K562 (cell line): Measurements from ENCODE around the gene GALNS. TPM values are rescaled to one million over a fixed set of nuclear protein-coding genes. Genes with fewer than 3 reads are reported as not detected.
A peak's percentile ranks its signal among the peaks of the same experiment; 100 is the strongest.

Experiments used
- CBFA2T3 ChIP-seq: fragments of 450-650 bp; IDR thresholded peaks from 2 replicates; pipeline ENCODE4 v1.6.1; 2017
- ETV6 ChIP-seq, 3 experiments: fragments of 150-350 bp in 1 of 3; sonication (generic) in 1 of 3; formaldehyde crosslinking in 1 of 3; IDR thresholded peaks; 2 replicates each; pipeline versions ENCODE4 v1.6.1 to v1.8.0; 2014 to 2022; ENCODE audit warnings: borderline replicate concordance in 2 of 3, low read depth in 2 of 3, antibody characterized with exemption in 1 of 3, low read length in 1 of 3, mild to moderate bottlenecking in 1 of 3, missing genetic modification reagents in 1 of 3
- FIP1L1 ChIP-seq: fragments of 200-400 bp; formaldehyde crosslinking; IDR thresholded peaks from 2 replicates; pipeline ENCODE4 v1.6.1; 2018; ENCODE audit warnings: mild to moderate bottlenecking, low read depth, low read length; ENCODE audit not compliant: poor library complexity, severe bottlenecking
- MAZ ChIP-seq, 2 experiments: fragments of 450-650 bp in 1 of 2; sonication (generic) in 1 of 2; formaldehyde crosslinking; IDR thresholded peaks in 1 of 2; conservative IDR thresholded peaks in 1 of 2; 2 replicates each; pipeline versions ENCODE4 v1.4.0 to v1.5.0; 2020; ENCODE audit warnings: mild to moderate bottlenecking in 1 of 2, missing genetic modification reagents in 1 of 2
- NRF1 ChIP-seq, 2 experiments: fragments of 450-650 bp; IDR thresholded peaks in 1 of 2; conservative IDR thresholded peaks in 1 of 2; 2 replicates each; pipeline ENCODE4 v1.6.1; 2014; ENCODE audit warnings: mild to moderate bottlenecking in 2 of 2
- PTTG1 ChIP-seq: fragments of 450-650 bp; IDR thresholded peaks from 2 replicates; pipeline ENCODE4 v1.6.1; 2016; ENCODE audit warnings: low read depth, mild to moderate bottlenecking, missing genetic modification characterization, missing compliant biosample characterization
- TAL1 ChIP-seq: fragments of 450-650 bp; IDR thresholded peaks from 2 replicates; pipeline ENCODE4 v1.6.1; 2016; ENCODE audit warnings: mild to moderate bottlenecking
- ZNF175 ChIP-seq: fragments of 200-800 bp; sonication (Bioruptor generic); IDR thresholded peaks from 2 replicates; pipeline ENCODE4 v1.6.1; 2016; ENCODE audit warnings: low read depth, mild to moderate bottlenecking, missing genetic modification characterization, missing compliant biosample characterization
- ZNF79 ChIP-seq: fragments of 250-450 bp; sonication (Bioruptor Pico); IDR thresholded peaks from 2 replicates; pipeline ENCODE4 v1.4.0; 2020; ENCODE audit warnings: low read depth, mild to moderate bottlenecking, moderate library complexity
- polyA plus RNA-seq, 8 experiments: library from polyadenylated mRNA; depleted of rRNA in 4 of 8; stranded (reverse) in 5 of 8; unstranded in 3 of 8; fragments of >200 nt; fragmentation: Nextera tagmentation in 2 of 8; fragmentation: Illumina TruSeq in 1 of 8; extraction: Ambion mirVana in 2 of 8; extraction: Trizol in 1 of 8; gene quantifications; 2 replicates each; pipeline versions ENCODE4 v1.2.1 to v1.2.3, GENCODE V29; 2011 to 2014; ENCODE audit warnings: inconsistent platforms in 1 of 8, missing spikeins in 1 of 8
- total RNA-seq, 7 experiments: library from RNA; depleted of rRNA in 6 of 7; stranded (reverse); fragments of >200 nt in 6 of 7; fragmentation: Illumina TruSeq in 2 of 7; extraction: Trizol in 2 of 7; gene quantifications; 2 replicates each; pipeline versions ENCODE4 v1.2.1 to v1.2.3, GENCODE V29; 2011 to 2021; ENCODE audit warnings: low replicate concordance in 1 of 7
- TF ChIP-seq, protein P1 (sequence below): fragments of 200-600 bp; sonication (generic); IDR thresholded peaks from one replicate; pipeline ENCODE4 v1.6.1; 2012; ENCODE audit warnings: mild to moderate bottlenecking, low read depth, low read length, inconsistent platforms
- TF ChIP-seq, protein P2 (sequence below), 2 experiments: fragments of 250-450 bp in 1 of 2; fragments of 450-650 bp in 1 of 2; sonication (Bioruptor Pico) in 1 of 2; IDR thresholded peaks; 2 replicates each; pipeline versions ENCODE4 v1.6.1 to v1.8.0; 2016 to 2021; ENCODE audit warnings: mild to moderate bottlenecking in 2 of 2, moderate library complexity in 2 of 2, missing compliant biosample characterization in 1 of 2, missing genetic modification characterization in 1 of 2

The GALNS gene
- total and polyA plus RNA-seq, 9 of the 15 experiments (the other 6 are each of a cell fraction or from before 2014, with no cell fraction given), result 0.38 to 13.2 (median 4.3) TPM

DNA sequence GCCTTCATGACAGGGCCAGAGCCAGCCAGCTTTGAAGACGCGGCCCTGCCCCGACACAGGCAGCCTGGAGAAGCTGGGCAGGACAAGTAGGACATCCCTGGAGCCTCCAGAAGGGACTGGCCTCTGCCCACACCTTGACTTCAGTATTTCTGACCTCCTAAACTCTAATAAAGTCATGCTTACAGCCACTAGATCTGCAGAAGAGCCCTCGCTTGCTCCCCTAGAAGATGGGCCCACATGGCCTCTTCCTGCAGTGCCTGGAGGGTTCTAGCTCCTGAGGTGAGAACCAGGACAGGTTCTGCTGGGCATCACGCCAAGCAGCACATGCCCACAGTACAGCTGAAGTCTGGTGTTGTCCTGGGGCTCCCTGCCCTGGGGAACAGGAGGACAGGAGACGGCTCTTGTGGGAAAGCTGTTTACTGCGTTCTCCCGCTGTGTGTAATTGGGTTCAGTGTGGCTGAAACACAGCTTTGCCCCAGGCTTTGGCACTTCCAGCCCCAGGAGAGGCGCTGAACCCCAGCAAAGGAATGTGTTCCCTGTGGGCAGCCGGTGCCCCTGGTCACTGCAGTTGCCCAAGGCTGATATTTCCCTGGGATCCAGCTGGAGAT, 47.6 kb downstream of the GALNS start (continued):
- TF ChIP-seq NRF1 (conservative IDR thresholded peaks at IDR 0.05 in 1 of 2, IDR thresholded peaks at IDR 0.05 in 1 of 2) (no peak), ZNF175 (no peak), ETV6 (IDR thresholded peaks at IDR 0.05; ENCODE audit: borderline replicate concordance in 1 of 2, low read depth in 2 of 2, low read length in 1 of 2) (0 out of 4 replicates have a peak, but pooled peaks of 1 of the 2 experiments have one; percentile 18), ETV6 (CRISPR knock-in tag; IDR thresholded peaks at IDR 0.05; ENCODE audit: borderline replicate concordance) (no peak), FIP1L1 (peak; percentile 4), TAL1 (no peak), CBFA2T3 (no peak), PTTG1 (tag) (no peak), ZNF79 (CRISPR knock-in tag) (no peak), MAZ (CRISPR knock-in tag; conservative IDR thresholded peaks at IDR 0.05 in 1 of 2, IDR thresholded peaks at IDR 0.05 in 1 of 2) (no peak)
- TF ChIP-seq, protein P1, sequence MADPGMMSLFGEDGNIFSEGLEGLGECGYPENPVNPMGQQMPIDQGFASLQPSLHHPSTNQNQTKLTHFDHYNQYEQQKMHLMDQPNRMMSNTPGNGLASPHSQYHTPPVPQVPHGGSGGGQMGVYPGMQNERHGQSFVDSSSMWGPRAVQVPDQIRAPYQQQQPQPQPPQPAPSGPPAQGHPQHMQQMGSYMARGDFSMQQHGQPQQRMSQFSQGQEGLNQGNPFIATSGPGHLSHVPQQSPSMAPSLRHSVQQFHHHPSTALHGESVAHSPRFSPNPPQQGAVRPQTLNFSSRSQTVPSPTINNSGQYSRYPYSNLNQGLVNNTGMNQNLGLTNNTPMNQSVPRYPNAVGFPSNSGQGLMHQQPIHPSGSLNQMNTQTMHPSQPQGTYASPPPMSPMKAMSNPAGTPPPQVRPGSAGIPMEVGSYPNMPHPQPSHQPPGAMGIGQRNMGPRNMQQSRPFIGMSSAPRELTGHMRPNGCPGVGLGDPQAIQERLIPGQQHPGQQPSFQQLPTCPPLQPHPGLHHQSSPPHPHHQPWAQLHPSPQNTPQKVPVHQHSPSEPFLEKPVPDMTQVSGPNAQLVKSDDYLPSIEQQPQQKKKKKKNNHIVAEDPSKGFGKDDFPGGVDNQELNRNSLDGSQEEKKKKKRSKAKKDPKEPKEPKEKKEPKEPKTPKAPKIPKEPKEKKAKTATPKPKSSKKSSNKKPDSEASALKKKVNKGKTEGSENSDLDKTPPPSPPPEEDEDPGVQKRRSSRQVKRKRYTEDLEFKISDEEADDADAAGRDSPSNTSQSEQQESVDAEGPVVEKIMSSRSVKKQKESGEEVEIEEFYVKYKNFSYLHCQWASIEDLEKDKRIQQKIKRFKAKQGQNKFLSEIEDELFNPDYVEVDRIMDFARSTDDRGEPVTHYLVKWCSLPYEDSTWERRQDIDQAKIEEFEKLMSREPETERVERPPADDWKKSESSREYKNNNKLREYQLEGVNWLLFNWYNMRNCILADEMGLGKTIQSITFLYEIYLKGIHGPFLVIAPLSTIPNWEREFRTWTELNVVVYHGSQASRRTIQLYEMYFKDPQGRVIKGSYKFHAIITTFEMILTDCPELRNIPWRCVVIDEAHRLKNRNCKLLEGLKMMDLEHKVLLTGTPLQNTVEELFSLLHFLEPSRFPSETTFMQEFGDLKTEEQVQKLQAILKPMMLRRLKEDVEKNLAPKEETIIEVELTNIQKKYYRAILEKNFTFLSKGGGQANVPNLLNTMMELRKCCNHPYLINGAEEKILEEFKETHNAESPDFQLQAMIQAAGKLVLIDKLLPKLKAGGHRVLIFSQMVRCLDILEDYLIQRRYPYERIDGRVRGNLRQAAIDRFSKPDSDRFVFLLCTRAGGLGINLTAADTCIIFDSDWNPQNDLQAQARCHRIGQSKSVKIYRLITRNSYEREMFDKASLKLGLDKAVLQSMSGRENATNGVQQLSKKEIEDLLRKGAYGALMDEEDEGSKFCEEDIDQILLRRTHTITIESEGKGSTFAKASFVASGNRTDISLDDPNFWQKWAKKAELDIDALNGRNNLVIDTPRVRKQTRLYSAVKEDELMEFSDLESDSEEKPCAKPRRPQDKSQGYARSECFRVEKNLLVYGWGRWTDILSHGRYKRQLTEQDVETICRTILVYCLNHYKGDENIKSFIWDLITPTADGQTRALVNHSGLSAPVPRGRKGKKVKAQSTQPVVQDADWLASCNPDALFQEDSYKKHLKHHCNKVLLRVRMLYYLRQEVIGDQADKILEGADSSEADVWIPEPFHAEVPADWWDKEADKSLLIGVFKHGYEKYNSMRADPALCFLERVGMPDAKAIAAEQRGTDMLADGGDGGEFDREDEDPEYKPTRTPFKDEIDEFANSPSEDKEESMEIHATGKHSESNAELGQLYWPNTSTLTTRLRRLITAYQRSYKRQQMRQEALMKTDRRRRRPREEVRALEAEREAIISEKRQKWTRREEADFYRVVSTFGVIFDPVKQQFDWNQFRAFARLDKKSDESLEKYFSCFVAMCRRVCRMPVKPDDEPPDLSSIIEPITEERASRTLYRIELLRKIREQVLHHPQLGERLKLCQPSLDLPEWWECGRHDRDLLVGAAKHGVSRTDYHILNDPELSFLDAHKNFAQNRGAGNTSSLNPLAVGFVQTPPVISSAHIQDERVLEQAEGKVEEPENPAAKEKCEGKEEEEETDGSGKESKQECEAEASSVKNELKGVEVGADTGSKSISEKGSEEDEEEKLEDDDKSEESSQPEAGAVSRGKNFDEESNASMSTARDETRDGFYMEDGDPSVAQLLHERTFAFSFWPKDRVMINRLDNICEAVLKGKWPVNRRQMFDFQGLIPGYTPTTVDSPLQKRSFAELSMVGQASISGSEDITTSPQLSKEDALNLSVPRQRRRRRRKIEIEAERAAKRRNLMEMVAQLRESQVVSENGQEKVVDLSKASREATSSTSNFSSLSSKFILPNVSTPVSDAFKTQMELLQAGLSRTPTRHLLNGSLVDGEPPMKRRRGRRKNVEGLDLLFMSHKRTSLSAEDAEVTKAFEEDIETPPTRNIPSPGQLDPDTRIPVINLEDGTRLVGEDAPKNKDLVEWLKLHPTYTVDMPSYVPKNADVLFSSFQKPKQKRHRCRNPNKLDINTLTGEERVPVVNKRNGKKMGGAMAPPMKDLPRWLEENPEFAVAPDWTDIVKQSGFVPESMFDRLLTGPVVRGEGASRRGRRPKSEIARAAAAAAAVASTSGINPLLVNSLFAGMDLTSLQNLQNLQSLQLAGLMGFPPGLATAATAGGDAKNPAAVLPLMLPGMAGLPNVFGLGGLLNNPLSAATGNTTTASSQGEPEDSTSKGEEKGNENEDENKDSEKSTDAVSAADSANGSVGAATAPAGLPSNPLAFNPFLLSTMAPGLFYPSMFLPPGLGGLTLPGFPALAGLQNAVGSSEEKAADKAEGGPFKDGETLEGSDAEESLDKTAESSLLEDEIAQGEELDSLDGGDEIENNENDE, result peak; percentile 30
- TF ChIP-seq, protein P2, sequence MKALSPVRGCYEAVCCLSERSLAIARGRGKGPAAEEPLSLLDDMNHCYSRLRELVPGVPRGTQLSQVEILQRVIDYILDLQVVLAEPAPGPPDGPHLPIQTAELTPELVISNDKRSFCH (CRISPR knock-in tag; IDR thresholded peaks at IDR 0.05), result no peak
- TF ChIP-seq, protein P2 (tag; IDR thresholded peaks at IDR 0.05), result no peak
